ENCODE measurements around the gene SENP6.
"Not testable (repeated sequence)": the region's sequence is repeated elsewhere in the genome, so short reads cannot be mapped to it uniquely, and the experiment has no call there.

Gene SENP6

GRCh38 chr6:75609639-75610590 is 8.2 kb downstream of the SENP6 start:
- no peak for DNase-seq (ENCODE audit: low read depth in 2 of 2)

DNA sequence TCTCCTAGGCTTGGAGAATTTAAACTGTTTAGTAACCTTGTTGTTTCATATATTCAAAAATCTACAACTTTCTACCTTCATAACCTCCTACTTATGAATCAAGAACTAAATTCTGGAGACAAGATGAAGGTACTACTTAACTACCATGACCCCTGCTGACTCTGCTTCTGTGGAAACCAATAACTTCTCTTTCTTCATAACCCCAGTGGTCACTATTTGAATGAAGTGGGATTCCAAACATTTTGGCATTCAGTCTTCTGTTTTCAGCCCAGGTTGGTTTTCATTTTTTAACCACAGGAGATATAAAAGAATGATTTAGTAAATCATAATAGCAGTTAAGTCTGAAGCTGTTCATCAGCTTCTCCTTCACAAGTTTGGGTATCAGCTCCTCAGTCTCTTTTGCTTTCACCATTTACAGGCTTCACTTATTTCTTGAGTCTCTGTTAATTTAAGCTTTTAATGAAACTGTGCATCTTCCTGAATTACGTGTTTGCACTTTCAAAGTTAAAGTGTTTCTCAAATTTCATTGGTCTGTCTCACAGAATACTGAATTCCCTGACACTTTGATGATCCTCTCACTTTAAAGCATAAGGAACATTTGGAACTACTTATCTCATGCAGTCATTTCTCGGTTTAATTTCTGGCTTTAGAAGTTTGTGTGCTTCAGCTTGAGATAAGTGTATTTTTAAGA is 9.5 kb downstream of the SENP6 start:
- no peak for DNase-seq (ENCODE audit: low read depth in 2 of 2)

GRCh38 chr6:75611702-75612375 is 10.2 kb downstream of the SENP6 start:
- no peak for DNase-seq (ENCODE audit: low read depth in 2 of 2)

DNA sequence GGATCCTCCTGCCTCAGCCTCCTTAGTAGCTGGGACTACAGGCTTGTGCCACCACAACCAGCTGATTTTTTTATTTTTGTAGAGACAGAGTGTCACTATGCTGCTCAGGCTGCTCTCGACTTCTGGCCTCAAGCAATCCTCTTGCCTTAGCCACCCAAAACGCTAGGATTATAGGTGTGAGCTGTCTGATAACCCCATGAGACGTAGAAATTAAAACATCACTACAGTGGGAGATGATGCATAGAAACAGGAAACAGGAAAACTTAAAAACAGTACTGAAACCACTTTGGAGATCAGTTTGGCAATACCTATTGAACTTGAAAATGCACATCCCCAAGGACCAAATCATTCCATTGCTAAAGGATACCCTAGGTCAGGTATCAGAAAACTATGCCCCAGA is 10.8 kb downstream of the SENP6 start:
- no peak for DNase-seq (ENCODE audit: low read depth in 2 of 2)

GRCh38 chr6:75613056-75613501 is 11.4 kb downstream of the SENP6 start:
- no peak for DNase-seq (ENCODE audit: low read depth in 2 of 2)

- no peak for DNase-seq (ENCODE audit: low read depth in 2 of 2)
Observed at GRCh38 chr6:75618437-75618836, 16.8 kb downstream of the SENP6 start.

- DNase-seq (ENCODE audit: low read depth in 2 of 2) = no peak
Observed at GRCh38 chr6:75619230-75619899, 17.7 kb downstream of the SENP6 start.

DNA sequence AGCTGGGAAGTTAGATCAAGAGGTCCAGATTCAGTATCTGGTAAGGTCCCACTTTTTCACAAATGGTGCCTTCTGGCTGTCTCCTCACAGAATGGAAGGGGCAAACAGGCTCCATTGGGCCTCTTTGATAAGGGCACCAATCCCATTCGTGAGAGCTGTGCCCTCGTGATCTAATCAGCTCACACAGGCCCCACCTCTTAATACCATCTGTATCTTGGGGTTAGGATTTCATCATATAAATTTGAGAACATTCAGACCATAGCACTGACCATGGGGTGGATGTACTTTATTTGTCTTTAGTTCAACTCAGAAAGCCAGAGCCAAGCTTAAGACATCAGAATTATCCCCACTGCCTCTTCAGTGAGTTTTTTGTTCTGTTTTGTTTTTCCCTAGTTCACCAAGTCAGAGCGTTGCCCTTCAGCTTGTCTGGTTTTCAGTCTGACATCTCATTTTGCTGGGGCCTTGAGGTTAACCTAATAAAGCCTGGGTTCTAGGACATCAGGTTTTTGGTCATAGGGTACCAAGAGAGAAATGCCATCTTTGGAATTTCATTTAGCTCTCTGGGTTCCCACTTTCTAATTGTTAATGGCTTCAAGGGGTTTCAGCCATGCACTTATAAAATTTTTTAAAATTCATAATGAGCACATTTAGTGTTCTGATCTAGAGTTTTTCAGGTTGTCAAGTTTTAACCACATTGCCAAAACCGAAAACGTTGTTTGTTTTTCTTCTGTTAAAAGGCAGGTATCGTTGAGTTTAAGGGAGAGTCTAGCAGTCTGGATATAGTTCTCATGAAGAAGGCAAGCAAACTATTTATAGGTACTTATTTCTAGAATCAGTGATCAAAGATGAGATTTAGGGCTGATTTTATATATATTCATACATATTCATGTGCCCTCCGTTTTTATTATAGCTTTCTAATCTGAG is 19.0 kb downstream of the SENP6 start:
- no peak for DNase-seq (ENCODE audit: low read depth in 2 of 2)

- no peak for DNase-seq (ENCODE audit: low read depth in 2 of 2)
Observed at GRCh38 chr6:75621846-75622245, 20.2 kb downstream of the SENP6 start.

- no peak for DNase-seq (ENCODE audit: low read depth in 2 of 2)
Observed at GRCh38 chr6:75623491-75623890, 21.8 kb downstream of the SENP6 start.

- DNase-seq (ENCODE audit: low read depth in 2 of 2) = no peak
Observed at GRCh38 chr6:75624335-75624734, 22.7 kb downstream of the SENP6 start.

- DNase-seq (ENCODE audit: low read depth in 2 of 2) = no peak
Observed at GRCh38 chr6:75624988-75625387, 23.3 kb downstream of the SENP6 start.

GRCh38 chr6:75626561-75626960 is 24.9 kb downstream of the SENP6 start:
- DNase-seq (ENCODE audit: low read depth in 2 of 2) = no peak

DNA sequence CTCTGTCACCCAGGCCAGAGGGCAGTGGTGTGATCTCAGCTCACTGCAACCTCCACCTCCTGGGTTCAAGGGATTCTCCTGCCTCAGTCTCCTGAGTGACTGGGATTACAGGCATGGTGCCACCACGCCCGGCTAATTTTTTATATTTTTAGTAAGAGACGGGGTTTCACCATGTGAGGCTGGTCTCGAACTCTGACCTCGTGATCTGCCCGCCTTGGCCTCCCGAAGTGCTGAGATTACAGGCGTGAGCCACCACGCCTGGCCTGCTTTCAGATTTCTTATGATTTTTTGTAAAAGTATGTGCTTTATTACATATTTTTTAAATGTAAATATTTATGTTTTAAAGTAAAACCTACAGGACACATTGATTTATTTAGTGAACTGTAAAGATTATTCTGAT is 26.0 kb downstream of the SENP6 start:
- DNase-seq (ENCODE audit: low read depth in 2 of 2) = not testable (repeated sequence)

DNA sequence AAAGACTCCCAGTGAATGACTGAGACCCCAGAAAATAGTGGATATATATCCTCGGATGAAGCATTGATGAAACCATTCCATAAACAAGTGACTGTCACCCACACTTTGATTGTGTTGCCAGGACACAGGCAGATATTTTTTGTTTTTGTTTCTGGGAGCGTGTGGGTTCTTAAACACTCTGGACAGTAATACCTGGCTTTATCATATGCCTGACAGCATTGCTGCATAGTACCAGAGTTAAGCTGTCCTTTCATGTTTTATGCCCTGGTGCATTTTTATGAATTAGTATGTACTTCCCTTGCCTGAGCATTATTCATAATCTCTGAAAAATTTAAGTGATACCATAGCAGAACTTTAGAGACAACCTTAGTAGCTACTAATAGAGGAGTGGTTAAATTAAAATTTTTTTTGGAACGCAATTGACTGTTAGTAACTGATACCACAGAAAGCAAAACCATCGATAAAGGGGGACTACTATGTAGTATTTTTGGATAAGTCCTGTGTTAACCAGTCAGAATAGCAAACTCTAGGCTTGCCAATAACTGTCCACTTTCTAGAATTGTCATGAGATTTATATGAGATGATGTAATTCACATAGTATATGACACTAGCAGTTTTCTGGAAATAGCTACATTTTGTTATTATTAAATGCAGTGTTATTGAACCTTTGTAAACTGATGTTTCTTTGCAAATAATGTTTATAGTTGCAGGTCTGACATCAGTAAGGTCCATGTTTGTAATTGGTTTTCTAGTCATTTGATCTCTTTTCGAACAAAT is 30.4 kb downstream of the SENP6 start:
- DNase-seq (ENCODE audit: low read depth in 2 of 2) = no peak

GRCh38 chr6:75633045-75633444 is 31.4 kb downstream of the SENP6 start:
- no peak for DNase-seq (ENCODE audit: low read depth in 2 of 2)

GRCh38 chr6:75642311-75642710 is 40.6 kb downstream of the SENP6 start:
- DNase-seq (ENCODE audit: low read depth in 2 of 2) = no peak

DNA sequence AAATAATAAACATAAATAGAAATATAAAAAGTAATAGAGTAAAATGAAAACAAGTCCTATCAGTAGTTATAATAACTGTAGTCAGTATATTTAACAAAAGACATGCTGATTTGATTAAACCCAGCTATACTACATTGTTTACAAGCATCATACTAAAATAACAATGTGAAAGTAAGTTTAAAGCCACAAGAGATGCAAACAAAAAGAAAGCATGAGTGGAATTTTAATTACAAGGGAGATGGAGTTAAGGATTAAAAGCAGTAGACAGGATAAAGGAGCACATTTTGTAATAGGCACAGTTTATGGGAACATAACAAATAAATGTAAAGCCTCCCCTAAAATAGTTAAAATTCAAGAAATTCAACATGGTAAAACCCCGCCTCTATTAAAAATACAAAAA is 41.5 kb downstream of the SENP6 start:
- no peak for DNase-seq (ENCODE audit: low read depth in 2 of 2)

GRCh38 chr6:75656479-75656878 is 54.8 kb downstream of the SENP6 start:
- no peak for DNase-seq (ENCODE audit: low read depth in 2 of 2)

DNA sequence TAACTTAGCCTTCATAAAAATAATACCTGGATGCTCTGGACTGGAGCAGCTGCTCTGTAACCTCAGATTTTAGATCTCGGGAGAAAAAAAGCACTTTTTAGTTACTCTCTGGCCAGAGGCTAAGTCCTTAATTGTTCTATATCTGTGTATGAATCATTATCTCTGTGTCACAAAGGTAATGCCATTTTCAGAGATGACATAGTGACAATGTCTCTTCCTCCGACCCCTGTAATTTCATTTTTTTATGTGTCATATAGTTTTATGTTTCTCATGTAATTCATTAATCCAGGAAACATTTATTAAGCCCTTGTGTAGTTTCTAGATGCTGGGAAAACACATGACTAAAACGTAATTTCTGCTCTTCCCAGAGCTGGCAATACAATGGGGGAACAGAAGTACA is 55.6 kb downstream of the SENP6 start:
- DNase-seq (ENCODE audit: low read depth in 2 of 2) = no peak

All from stimulated activated CD4-positive, alpha-beta T cell treated with anti-CD3 and anti-CD28 coated beads, Interleukin-1b, Interleukin-23, amount 100 ng/mL, for 1 hour (primary cell).